ENCODE measurements around the gene EZH1. TPM values are rescaled to one million over a fixed set of nuclear protein-coding genes. Genes with fewer than 3 reads are reported as not detected.

The EZH1 gene
- total RNA-seq, 4 donors from 2014 or later: 73.8 to 128 (median 109) TPM

DNA sequence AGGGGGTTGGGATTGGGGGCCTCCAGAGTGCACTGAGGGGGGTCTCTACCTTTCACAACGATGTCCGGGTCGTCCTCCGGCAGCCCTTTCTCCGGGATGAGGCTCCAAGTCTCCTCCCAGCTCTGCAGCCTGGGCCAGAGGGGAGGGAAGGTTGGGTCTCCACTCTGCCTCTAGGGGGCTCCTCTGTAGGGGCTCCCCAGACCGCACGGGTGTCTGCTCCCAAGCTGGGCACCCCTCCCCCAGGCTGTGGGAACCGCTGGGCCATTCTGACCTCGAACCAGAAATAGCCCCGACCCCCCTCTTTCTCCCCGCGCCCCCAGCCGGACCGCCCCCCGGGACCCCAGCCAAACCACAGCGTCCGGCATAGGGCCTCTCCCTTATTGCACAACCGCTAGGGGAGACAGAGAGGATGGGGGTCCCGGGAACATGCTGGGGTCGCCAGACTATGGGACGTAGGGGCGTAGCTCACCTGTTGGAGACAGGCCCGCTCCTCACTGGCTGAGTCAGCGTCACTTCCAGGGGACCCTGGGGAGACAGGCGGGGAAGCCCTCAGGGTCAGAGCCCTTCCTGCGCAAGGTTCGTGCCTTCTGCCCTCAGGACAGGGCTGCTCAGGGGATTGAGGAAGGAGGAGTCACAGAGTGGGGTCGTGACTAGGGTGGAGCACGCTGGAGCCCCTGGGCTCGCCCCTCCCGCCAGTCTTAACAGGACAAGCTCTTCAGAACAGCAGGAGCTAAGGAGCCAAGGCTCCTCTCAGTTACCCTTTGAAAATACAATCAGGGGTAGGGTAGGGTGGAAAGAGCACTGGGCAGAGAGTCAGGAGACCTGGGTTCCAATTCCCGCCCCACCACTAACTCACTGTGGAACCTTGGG is 70.7 kb downstream of the EZH1 start:
- TF ChIP-seq, protein P1, sequence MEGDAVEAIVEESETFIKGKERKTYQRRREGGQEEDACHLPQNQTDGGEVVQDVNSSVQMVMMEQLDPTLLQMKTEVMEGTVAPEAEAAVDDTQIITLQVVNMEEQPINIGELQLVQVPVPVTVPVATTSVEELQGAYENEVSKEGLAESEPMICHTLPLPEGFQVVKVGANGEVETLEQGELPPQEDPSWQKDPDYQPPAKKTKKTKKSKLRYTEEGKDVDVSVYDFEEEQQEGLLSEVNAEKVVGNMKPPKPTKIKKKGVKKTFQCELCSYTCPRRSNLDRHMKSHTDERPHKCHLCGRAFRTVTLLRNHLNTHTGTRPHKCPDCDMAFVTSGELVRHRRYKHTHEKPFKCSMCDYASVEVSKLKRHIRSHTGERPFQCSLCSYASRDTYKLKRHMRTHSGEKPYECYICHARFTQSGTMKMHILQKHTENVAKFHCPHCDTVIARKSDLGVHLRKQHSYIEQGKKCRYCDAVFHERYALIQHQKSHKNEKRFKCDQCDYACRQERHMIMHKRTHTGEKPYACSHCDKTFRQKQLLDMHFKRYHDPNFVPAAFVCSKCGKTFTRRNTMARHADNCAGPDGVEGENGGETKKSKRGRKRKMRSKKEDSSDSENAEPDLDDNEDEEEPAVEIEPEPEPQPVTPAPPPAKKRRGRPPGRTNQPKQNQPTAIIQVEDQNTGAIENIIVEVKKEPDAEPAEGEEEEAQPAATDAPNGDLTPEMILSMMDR (IDR thresholded peaks at IDR 0.05): peak; percentile 29 to 44 (median 41)
- TF ChIP-seq EP300 (IDR thresholded peaks at IDR 0.05): peak in 1 of 2 donors; percentile 34
- TF ChIP-seq POLR2A (IDR thresholded peaks at IDR 0.05): no peak
- peaks cover 4 to 81% (median 35%) of the 10 kb centered on the region in 4 donors for H3K4me1 ChIP-seq
- peak overlapping the region; percentile 50 to 98 (median 72) for H3K4me3 ChIP-seq
- peak overlapping the region; percentile 46 to 97 (median 72) for H3K27ac ChIP-seq
- no peak for DNase-seq (ENCODE audit: low spot score in 2 of 2)
- H3K27me3 ChIP-seq: no peaks in the 10 kb centered on the region
- peaks cover 0 to 47% (median 0%) of the 10 kb centered on the region in 3 donors for H3K36me3 ChIP-seq
- no peaks in the 10 kb centered on the region for H3K9me3 ChIP-seq
- 15 to 18% methylated on average over 23 to 26 of the region's 32 CpGs for WGBS, 2 donors

DNA sequence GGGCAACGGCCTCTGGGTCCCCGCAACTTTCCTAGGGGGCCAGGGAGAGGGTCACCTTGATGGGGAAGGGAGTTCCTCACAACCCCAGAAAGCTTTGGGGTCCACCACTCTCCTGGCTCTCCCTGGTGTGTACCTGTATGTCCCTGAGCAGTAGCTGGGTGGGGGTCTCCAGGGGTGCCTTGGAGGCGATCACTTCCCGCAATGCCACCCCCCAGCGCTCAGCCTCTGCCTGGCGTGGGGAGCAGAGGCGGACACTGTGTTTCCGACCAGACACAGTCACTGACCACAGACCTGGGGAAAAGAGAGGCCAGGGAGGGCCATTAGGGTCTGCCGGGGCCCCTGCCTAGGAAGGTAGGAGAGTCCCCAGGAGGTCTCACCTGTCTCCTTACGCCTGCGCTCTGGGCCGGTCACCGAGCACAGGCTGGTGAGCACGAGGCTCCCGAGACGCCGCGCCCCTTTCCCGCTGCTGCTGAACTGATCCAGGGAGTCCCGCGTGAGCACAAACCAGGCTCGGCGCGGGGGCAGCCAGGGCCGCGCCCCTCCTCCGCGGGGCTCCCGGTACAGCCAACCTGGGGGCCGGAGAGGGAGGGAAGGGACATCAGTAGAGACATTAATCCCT is 71.5 kb downstream of the EZH1 start:
- Histone ChIP-seq H3K27ac (peak overlapping the region; percentile 46 to 97 (median 72)), H3K27me3 (no peaks in the 10 kb centered on the region), H3K36me3 (peaks cover 0 to 54% (median 0%) of the 10 kb centered on the region in 3 donors), H3K4me1 (peaks cover 0 to 81% (median 30%) of the 10 kb centered on the region in 4 donors), H3K9me3 (no peaks in the 10 kb centered on the region), H3K4me3 (peak overlapping the region in 2 of 4 donors; percentile 50 to 98)
- DNase-seq (ENCODE audit: low spot score in 2 of 2): no peak
- 48 to 64% methylated on average over 12 to 24 of the region's 30 CpGs for WGBS, 2 donors
- no peak for TF ChIP-seq POLR2A (IDR thresholded peaks at IDR 0.05)
- TF ChIP-seq EP300 (IDR thresholded peaks at IDR 0.05): no peak
- TF ChIP-seq, protein P1 (IDR thresholded peaks at IDR 0.05): no peak

DNA sequence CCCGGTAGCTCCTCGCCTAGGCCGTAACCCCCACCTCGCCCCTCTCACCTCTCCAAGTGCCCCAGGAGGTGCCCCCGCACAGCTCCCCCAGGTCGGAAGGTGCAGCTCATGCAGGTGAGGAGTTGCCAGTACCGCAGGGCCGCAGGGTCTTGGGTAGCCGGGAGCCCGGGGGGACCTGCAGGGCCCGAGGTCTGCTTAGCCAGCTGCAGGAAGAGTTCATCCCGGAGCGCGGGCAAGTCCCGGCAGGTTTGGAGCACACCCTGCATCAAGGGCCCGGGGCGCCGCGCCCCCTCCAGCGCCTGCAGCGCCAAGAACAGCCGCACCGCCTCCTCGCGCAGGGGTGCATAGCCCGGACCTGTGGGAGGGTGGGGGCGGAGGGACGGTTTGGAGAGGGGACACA is 72.8 kb downstream of the EZH1 start:
- 71 to 83% methylated on average over 25 to 28 of the region's 28 CpGs for WGBS, 2 donors
- no peak for DNase-seq (ENCODE audit: low spot score in 2 of 2)
- peaks cover 0 to 66% (median 0%) of the 10 kb centered on the region in 3 donors for H3K36me3 ChIP-seq
- H3K27ac ChIP-seq: peak overlapping the region in 2 of 4 donors; percentile 6 to 97
- H3K27me3 ChIP-seq: no peaks in the 10 kb centered on the region
- H3K9me3 ChIP-seq: no peaks in the 10 kb centered on the region
- TF ChIP-seq, protein P1 (IDR thresholded peaks at IDR 0.05): no peak
- TF ChIP-seq EP300 (IDR thresholded peaks at IDR 0.05) (no peak), POLR2A (IDR thresholded peaks at IDR 0.05) (no peak)
- H3K4me1 ChIP-seq: peaks cover 0 to 85% (median 40%) of the 10 kb centered on the region in 4 donors
- H3K4me3 ChIP-seq: no peak overlapping the region

DNA sequence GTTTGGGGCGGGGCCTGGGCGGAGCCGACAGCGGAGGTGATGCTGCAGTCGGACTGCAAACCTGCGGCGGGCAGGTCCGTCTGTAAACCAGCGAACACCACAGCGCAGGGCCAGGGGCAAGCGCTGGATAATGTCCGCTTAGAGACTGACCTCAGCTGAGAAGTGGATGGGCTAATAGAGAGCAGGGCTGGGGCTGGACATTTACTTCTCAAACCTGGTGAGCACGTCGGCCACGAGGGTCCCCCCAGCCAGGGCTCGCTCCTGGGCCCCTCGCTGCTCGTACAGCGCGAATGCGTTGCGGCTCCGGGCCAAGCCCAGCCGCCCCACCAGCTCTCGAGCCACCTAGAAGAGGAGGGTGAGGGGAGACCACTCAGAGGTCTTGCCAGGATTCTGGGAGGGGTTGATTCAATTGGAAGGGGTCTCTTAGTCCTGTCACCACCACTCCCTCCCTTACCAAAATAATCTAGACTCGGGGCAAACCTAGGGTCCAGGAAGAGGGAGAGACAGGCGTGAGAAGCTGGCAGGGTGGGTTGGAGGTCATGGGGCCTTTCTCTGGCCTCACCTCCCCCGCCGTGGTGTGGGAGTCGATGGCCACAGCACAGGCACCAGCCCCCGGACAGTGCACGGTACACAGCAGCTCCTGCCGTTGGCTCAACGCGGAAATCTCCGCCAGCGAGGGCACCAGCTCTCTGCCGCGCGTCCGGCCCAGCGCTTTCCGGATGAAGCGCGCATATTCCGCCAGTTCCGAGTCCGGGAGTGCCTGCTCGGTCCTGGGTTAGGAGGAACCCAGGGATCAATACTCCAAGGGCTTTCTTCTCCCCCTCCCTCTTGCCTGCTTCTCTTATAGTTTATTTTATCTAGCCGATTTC is 73.8 kb downstream of the EZH1 start:
- Histone ChIP-seq H3K27ac (peak overlapping the region in 2 of 4 donors; percentile 50 to 97), H3K4me1 (peaks cover 0 to 91% (median 41%) of the 10 kb centered on the region in 4 donors), H3K27me3 (no peaks in the 10 kb centered on the region), H3K4me3 (no peak overlapping the region), H3K36me3 (peaks cover 0 to 76% (median 0%) of the 10 kb centered on the region in 3 donors), H3K9me3 (no peaks in the 10 kb centered on the region)
- no peak for DNase-seq (ENCODE audit: low spot score in 2 of 2)
- WGBS, 2 donors: 80% methylated on average over 42 to 47 of the region's 50 CpGs
- TF ChIP-seq, protein P1 (IDR thresholded peaks at IDR 0.05): no peak
- TF ChIP-seq POLR2A (IDR thresholded peaks at IDR 0.05): no peak
- TF ChIP-seq EP300 (IDR thresholded peaks at IDR 0.05): no peak
